Measurements from ENCODE around the gene PSEN1.
A peak's percentile ranks its signal among the peaks of the same experiment; 100 is the strongest.
"Not testable (repeated sequence)": the region's sequence is repeated elsewhere in the genome, so short reads cannot be mapped to it uniquely, and the experiment has no call there.

PSEN1 gene

DNA sequence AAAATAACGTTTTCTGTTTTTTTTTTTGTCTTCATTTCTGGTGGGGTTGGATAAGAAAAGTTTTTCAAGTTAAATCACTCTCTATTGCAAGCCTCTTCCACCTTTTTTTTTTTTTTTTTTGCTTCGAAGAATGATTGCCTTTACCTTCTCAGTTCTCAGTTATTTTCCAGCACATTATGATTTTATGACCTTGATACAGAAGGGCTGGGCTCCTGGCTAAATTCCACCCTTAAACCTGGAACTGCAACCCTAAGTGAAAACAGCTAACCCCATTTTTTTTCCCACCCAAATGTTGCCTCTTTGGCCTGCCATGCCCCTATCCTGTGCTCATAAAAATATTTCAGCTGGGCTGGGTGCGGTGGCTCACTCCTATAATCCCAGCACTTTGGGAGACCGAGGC lies 31.4 kb downstream of the PSEN1 start:
- DNase-seq = no peak

DNA sequence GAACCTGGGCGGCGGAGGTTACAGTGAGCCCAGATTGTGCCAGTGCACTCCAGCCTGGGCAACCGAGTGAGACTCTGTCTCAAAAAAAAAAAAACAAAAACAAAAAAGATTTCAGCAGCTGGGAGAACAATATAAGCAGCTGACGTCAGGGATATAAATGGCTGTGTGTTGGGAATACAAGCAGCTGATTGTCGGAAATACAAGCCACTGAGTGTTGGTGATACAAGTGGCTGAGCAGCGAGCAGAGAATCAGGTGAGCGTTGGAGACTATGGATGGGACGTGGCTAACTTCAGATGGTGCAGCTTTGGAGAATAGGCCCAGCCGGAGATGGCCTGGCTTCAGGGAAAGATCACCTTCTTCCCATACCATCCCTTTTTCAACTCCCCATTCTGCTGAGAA lies 32.0 kb downstream of the PSEN1 start:
- DNase-seq = no peak

DNA sequence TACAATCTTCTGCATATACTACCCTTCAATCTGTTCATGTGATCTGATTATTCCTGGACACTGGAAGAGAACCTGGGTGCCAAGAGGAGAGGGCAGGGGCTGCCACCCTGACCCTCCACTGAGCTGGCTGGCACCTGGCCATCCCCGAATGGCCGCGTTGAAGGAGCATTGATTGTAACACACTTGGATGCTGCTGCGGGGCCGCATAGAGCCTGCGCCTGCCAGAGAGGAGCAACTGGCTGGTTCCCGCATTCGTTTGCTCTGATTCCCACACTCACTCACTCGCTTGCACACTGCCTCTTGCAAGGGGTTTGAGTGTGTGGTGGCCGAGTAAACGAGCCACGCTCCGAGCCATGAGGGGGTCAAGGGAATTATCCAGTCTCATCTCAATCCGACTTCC lies 32.4 kb downstream of the PSEN1 start:
- DNase-seq = no peak

DNA sequence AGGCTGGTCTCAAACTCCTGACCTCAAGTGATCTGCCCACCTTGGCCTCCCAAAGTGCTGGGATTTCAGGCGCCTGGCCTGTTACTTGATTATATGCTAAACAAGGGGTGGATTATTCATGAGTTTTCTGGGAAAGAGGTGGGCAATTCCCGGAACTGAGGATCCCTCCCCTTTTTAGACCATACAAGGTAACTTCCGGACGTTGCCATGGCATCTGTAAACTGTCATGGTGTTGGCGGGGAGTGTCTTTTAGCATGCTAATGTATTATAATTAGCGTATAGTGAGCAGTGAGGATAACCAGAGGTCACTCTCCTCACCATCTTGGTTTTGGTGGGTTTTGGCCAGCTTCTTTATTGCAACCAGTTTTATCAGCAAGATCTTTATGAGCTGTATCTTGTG lies 33.5 kb downstream of the PSEN1 start:
- DNase-seq = not testable (repeated sequence)

DNA sequence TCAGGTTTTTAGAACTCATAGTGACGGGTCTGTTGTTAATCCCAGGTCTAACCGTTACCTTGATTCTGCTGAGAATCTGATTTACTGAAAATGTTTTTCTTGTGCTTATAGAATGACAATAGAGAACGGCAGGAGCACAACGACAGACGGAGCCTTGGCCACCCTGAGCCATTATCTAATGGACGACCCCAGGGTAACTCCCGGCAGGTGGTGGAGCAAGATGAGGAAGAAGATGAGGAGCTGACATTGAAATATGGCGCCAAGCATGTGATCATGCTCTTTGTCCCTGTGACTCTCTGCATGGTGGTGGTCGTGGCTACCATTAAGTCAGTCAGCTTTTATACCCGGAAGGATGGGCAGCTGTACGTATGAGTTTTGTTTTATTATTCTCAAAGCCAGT lies 34.4 kb downstream of the PSEN1 start:
- no peak for DNase-seq

DNA sequence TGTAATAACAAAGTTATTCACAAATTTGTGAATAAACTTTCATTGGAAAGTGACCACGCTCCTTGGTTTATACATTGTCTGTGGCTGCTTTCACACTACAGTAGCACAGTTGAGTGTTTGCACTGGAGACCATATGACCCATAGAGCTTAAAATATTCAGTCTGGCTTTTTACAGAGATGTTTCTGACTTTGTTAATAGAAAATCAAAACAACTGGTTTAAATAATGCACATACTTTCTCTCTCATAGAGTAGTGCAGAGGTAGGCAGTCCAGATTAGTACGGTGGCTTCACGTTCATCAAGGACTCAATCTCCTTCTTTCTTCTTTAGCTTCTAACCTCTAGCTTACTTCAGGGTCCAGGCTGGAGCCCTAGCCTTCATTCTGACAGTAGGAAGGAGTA lies 36.2 kb downstream of the PSEN1 start:
- no peak for DNase-seq

DNA sequence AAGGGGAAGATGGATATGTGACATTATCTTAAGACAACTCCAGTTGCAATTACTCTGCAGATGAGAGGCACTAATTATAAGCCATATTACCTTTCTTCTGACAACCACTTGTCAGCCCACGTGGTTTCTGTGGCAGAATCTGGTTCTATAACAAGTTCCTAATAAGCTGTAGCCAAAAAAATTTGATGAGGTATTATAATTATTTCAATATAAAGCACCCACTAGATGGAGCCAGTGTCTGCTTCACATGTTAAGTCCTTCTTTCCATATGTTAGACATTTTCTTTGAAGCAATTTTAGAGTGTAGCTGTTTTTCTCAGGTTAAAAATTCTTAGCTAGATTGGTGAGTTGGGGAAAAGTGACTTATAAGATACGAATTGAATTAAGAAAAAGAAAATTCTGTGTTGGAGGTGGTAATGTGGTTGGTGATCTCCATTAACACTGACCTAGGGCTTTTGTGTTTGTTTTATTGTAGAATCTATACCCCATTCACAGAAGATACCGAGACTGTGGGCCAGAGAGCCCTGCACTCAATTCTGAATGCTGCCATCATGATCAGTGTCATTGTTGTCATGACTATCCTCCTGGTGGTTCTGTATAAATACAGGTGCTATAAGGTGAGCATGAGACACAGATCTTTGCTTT lies 36.9 kb downstream of the PSEN1 start:
- DNase-seq = peak; percentile 76

DNA sequence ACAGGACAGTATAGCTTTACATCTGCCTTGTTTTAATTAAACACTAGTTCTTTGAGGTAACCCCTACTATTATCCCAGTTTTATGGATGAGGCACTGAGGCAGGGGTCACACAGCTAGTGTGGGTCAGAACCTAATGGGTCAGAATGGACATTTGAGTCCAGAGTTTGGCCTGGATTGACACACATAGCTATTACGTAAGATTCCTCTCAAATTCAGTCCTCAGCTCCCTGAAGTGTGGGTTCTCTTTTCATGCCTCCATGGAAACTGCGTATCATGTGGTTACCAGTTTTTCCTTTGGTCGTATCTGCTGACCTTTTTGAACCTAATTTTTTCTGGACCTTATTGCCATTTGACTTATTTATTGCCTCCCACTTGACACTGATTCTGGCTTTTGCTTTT lies 40.4 kb downstream of the PSEN1 start:
- no peak for DNase-seq

DNA sequence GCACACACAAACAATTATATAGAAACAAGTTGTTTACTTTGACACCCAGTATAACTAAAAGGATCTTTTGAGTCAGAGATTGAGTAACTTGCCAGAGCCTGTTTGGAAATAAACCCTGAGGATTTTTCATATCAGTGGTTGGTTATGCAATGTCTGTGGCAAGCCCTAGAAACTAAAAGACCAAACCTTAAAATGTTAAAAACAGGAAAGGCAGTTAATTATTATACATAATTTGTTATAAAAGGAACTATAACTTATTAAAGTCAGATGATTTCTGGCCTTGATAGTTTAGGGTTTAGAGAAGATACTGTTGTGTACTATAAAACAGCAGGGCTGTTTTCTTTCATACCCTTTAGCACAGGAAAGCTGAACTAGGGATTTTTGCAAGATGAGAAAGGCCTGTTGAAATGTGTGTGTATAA lies 44.1 kb downstream of the PSEN1 start:
- DNase-seq = no peak

DNA sequence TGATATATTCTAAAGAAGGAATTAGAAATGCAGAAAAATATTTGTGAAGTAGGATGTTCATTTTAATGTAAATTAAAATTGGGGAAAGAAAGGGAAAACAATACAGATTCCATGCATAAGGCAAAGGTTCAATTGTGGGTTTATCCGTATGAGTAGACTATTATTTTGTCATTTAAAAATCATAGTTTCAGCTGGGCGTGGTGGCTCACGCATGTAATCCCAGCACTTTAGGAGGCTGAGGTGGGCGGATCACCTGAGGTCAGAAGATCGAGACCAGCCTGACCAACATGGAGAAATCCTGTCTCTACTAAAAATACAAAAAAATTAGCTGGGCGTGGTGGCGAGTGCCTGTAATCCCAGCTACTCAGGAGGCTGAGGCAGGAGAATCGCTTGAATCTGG lies 44.7 kb downstream of the PSEN1 start:
- DNase-seq = not testable (repeated sequence)

DNA sequence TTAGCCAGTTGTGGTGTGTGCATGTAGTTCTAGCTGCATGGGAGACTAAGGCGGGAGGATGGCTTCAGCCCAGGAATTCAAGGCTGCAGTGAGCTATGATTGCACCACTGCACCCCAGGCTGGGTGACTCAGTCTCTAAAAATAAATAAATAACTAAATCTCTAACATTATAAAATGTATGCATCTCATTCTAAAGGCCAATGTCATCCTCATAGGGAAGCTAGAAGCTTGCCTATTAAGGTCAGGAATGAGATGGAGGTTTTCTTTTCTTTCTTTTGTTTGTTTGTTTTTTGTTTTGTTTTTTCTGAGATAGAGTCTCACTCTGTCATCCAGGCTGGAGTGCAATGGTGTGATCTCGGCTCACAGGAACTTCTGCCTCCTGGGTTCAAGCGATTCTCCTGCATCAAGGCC lies 52.2 kb downstream of the PSEN1 start:
- DNase-seq = no peak

DNA sequence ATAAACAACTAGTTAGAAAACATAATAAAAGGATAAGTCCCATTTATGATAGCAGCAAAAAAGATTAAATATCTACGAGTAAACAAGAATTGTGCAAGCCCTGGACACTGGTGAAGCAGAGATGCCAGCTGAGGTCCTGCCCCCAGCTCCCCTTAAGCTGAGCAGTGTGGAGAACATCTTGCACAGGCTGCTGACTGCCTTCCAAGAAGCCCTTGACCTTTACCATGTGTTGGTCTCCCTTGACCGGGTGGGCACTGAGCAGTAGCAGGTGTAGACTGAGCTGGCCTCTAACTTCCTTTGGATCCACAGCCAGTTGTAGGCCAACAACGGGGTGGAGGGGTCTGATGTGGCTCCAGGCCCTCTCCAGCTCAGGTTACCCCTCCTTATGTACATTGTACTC lies 53.3 kb downstream of the PSEN1 start:
- no peak for DNase-seq

DNA sequence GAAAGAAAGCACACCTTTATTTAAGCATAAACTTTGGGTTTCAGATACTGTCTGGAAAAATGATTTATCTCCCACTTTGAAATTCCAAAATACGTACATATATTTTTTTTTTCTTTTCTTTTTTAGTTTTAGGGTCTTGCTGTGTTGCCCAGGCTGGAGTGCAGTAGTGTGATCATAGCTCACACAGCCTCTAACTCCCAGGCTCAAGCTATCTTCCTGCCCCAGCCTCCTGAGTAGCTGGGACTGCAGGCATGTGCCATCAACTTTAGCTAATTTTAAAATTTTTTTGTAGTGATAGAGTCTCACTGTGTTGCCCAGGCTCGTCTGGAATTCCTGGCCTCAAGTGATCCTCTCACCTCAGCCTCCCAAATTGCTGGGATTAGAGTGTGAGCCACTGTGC lies 55.1 kb downstream of the PSEN1 start:
- no peak for DNase-seq

DNA sequence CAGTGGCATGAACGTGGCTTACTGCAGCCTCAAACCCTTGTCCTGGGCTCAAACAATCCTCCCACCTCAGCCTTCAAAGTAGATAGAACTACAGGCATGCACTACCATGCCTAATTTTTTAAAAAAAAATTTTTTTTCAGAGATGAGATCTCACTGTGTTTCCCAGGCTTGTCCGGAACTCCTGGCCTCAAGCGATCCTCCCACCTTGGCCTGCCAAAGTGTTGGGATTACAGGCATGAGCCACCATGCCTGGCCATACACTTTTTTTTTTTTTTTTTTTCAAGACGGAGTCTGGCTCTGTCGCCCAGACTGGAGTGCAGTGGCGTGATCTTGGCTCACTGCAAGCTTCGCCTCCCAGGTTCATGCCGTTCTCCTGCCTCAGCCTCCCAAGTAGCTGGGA lies 58.0 kb downstream of the PSEN1 start:
- not testable (repeated sequence) for DNase-seq

DNA sequence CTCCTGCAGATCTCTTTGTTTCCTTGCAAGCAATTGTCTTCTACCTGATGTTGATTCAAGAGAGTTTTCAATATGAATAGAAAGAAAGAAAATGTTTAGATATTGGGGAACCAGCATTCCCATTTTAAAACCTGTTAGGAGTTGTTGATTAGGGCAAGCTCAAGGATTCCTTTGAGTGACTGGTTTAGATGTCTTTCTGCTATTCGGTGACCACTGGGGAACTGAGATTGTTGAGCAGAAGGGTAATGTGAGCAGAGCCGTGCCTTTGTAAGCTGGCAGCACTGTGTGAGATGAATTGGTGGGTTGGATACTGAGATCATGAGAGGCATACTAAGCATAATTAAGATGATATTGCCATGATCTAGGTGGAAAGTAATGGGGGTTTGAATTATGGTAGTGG lies 61.9 kb downstream of the PSEN1 start:
- DNase-seq = no peak

DNA sequence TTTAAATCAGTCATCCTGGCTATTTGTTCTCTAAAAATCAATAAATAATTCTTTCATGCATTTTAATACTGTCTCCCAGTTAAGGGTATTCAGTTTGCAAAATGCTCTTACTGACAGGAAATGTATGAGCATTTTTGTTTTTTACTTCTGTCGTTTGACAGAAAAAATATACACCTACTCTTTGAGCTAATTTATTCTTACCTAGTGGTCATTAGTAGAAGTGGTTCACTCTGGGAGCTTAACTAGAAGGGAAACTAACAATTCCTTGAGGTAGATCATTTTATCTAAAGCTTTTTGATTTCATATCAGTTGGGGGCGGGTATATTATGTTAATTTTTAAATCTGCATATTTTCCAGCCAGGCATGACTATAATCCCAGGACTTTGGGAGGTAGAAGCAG lies 67.2 kb downstream of the PSEN1 start:
- DNase-seq = no peak

DNA sequence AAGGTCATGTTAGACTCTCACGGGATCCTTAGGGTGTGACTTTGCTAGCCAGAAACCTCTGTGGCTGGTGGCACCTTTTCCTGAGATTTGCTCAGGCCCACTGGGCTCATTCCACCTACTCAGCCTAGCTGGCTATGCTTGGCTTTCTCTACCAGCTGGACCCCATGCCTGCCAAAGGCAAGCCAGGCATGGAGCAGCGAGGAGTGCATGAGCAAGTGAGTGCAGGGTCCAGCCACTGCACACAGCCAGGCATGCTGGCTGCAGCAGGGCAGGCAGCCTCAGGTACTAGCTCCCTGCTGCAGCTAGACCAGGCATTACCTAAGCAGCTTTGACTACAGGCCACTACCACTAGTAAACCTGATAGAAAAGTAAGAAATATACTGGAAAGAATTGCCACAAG lies 71.3 kb downstream of the PSEN1 start:
- no peak for DNase-seq

DNA sequence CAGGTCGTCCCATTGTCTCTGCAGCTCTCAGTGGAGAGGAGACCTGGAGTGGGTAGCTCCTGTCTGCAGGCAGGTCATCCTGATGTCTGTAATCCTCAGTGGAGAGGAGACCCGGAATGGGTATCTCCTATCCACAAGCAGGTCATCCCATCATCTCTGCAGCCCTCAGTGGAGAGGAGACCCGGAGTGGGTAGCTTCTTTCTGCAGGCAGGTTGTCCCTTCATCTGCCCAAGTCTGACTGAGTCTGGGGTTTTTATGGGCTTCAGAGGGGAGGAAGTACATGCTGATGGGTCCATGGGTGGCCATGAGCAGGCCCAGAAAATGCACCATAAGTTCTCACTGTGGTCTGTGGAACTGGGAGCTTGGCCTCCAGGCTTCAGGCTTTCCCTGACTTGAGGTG lies 72.1 kb downstream of the PSEN1 start:
- no peak for DNase-seq

DNA sequence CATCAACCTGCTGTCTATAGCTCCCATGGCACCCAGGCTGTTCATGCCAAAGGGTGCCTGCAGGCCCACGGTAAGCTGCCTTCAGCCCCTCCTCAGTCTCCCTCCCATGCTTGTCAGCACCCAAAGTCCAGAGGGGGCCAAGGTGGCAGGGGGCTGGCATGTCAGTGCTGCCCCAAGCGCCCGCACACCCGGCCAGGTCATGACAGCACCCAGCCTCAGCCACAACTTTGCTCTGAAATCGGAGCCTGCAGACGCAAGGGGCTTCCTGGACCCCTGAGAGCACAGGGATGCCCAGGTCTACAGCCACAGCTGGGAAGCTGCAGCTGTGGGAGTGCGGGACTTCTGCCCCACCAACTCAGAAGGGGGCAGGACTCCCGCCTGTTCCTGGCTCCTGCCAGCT lies 72.5 kb downstream of the PSEN1 start:
- no peak for DNase-seq

DNA sequence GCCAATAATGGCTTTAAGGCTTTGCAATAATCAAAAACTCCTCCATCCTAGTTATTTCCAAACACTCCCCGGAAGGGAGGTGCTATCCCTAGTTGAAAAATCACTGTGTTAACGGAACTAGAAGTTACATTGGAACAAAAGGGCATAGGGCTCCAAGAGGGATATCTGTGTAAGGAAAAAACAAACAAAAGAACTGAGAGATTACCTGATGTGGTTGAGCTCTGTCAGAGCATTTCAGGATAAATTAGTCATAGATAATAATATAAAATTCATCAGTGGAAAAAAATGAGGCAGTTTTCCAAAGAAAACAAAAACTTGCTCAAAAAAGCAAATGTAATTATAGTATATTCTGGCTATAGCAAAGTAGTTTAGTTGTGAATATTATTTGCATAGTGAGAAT lies 73.6 kb downstream of the PSEN1 start:
- DNase-seq = no peak

DNA sequence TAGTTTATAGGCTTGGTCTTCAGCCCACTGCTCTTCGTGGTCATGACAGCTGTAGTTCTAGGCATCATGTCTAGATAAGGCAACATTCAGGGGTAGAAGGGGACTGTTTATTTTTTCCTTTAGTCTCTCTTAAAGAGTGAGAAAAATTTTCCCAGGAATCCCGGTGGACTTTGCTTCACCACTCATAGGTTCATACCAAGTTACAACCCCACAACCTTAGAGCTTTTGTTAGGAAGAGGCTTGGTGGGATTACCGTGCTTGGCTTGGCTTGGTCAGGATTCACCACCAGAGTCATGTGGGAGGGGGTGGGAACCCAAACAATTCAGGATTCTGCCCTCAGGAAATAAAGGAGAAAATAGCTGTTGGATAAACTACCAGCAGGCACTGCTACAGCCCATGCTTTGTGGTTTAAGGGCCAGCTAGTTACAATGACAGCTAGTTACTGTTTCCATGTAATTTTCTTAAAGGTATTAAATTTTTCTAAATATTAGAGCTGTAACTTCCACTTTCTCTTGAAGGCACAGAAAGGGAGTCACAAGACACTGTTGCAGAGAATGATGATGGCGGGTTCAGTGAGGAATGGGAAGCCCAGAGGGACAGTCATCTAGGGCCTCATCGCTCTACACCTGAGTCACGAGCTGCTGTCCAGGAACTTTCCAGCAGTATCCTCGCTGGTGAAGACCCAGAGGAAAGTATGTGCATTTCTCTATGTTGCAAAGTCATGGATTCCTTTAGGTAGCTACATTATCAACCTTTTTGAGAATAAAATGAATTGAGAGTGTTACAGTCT lies 75.1 kb downstream of the PSEN1 start:
- DNase-seq = no peak

DNA sequence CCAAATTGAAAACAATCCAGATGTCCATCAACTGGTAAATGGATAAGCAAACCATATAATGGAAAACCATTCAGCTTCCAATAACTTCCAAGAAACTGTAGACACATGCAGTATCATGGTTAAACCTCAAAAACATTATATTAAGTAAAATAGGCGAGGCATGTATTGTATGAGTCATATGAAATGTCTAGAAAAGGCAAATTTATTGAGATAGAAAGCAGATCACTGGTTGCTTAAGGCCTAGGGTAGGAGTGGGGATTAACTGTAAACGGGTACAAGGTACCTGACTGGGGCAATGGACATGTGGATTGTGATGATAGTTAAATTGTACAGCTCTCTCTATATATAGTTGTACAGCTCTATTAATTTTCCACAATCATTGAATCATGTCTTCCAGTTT lies 79.7 kb downstream of the PSEN1 start:
- DNase-seq = no peak

DNA sequence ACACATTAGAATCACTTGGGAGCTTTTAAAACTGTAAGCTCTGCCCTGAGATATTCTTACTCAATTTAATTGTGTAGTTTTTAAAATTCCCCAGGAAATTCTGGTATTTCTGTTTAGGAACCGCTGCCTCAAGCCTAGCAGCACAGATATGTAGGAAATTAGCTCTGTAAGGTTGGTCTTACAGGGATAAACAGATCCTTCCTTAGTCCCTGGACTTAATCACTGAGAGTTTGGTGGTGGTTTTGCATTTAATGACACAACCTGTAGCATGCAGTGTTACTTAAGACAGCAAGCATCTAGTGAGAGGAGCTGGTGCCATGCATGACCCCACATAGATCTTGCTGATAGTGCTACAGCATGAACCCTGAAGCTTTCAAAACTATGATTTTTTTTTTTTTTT lies 81.1 kb downstream of the PSEN1 start:
- DNase-seq = no peak

DNA sequence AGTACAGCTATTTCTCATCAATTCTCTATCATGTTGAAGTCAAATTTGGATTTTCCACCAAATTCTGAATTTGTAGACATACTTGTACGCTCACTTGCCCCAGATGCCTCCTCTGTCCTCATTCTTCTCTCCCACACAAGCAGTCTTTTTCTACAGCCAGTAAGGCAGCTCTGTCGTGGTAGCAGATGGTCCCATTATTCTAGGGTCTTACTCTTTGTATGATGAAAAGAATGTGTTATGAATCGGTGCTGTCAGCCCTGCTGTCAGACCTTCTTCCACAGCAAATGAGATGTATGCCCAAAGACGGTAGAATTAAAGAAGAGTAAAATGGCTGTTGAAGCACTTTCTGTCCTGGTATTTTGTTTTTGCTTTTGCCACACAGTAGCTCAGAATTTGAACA lies 83.8 kb downstream of the PSEN1 start:
- DNase-seq = no peak

DNA sequence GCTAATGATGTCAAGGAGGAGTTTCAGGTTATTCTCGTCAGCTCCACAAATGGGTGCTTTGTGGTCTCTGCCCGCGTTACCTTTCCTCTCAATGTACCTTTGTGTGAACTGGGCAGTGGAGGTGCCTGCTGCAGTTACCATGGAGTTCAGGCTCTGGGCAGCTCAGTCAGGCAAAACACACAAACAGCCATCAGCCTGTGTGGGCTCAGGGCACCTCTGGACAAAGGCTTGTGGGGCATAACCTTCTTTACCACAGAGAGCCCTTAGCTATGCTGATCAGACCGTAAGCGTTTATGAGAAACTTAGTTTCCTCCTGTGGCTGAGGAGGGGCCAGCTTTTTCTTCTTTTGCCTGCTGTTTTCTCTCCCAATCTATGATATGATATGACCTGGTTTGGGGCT lies 84.3 kb downstream of the PSEN1 start:
- no peak for DNase-seq

All from NCI-H2171 treated with DMSO at 0.1 percent for 48 hours (cell line).